Ovary (tissue), 9 donors: ENCODE measurements around the gene RARA. TPM values are rescaled to one million over a fixed set of nuclear protein-coding genes. Genes with fewer than 3 reads are reported as not detected.

Source experiments
- DNase-seq, 5 donors: peaks; one replicate each; pipeline ENCODE4 v3.0.0-alpha.2; 2019 to 2020
- H3K27ac ChIP-seq, 2 donors: fragments of 200-600 bp; one replicate each; pipeline versions ENCODE4 v1.5.1 to v1.8.0; 2019 to 2022
- H3K27me3 ChIP-seq: fragments of 200-600 bp; one replicate; pipeline ENCODE4 v1.8.0; 2022
- H3K36me3 ChIP-seq: fragments of 200-600 bp; sonication (generic); one replicate; pipeline ENCODE4 v1.5.1; 2019
- H3K4me1 ChIP-seq: one replicate; pipeline ENCODE4 v1.8.1; 2013; ENCODE audit warnings: mild to moderate bottlenecking, moderate library complexity; ENCODE audit not compliant: insufficient read depth
- H3K4me3 ChIP-seq: fragments of 200-600 bp; sonication (generic); one replicate; pipeline ENCODE4 v1.5.1; 2017
- H3K9me3 ChIP-seq, 2 donors: fragments of 200-600 bp in 1 of 2; sonication (generic) in 1 of 2; one replicate each; pipeline versions ENCODE4 v1.5.1 to v1.8.1; 2013 to 2019; ENCODE audit warnings: mild to moderate bottlenecking in 1 of 2, moderate library complexity in 1 of 2
- CTCF ChIP-seq, 3 donors: fragments of 450-650 bp in 2 of 3; fragments of 200-600 bp in 1 of 3; IDR thresholded peaks; one replicate each; pipeline versions ENCODE4 v1.5.1 to v1.8.0; 2016 to 2022; ENCODE audit warnings: antibody characterized with exemption in 3 of 3, mild to moderate bottlenecking in 1 of 3
- EP300 ChIP-seq: sonication (generic); formaldehyde crosslinking; IDR thresholded peaks from one replicate; pipeline ENCODE4 v1.6.1; 2017; ENCODE audit warnings: antibody characterized with exemption
- POLR2A ChIP-seq: fragments of 450-650 bp; IDR thresholded peaks from one replicate; pipeline ENCODE4 v1.6.1; 2017; ENCODE audit warnings: antibody characterized with exemption, mild to moderate bottlenecking, moderate library complexity
- WGBS, 3 donors: extraction: QIAGEN DNeasy Blood & Tissue Kit in 1 of 3; methylation state at CpG; one replicate each; pipeline versions ENCODE4 v1.1.5 to v1.1.7; 2013 to 2017; 5-methylcytosine and 5-hydroxymethylcytosine counted together
- intact Hi-C, 4 donors: fragments of 100-400 bp; cut with DNase I; formaldehyde crosslinking; loops; one replicate each; pipeline versions ENCODE4 v1.11.0 to v1.15.1; 2022 to 2023
- polyA plus RNA-seq, 2 donors: library from polyadenylated mRNA; stranded (reverse); fragments of 200-250 nt in 1 of 2; fragments of 350-450 nt in 1 of 2; fragmentation: Illumina TruSeq in 1 of 2; extraction: RNeasy Lipid Tissue Mini Kit (QIAGEN cat#74804) in 1 of 2; gene quantifications; one replicate each; pipeline ENCODE4 v1.2.3, GENCODE V29; 2013 to 2014
- total RNA-seq, 7 donors: library from RNA; depleted of rRNA in 2 of 7; stranded (reverse); fragments of >200 nt in 2 of 7; fragmentation: NEBNext Ultra II Directional in 3 of 7; extraction: Animal tissue kit (Norgen Biotek cat#: 25700) in 3 of 7; gene quantifications; one replicate each; pipeline versions ENCODE4 v1.1.0 to v1.2.4, GENCODE V29; 2016 to 2023
- donor health status: DM: no; HTN: no; CAD: no; lungs with moderate emphysema.
- donor health status: DM: no; HTN: no; CAD: no.
- donor health status: Bipolar disorder and iron deficiency.
- donor health status: DM: yes; HTN: yes; CAD: no.
- donor health status: DM: no; HTN: no; CAD: no.
- donor health status: DM: yes; HTN: yes; CAD: no.

Gene RARA
- total and polyA plus RNA-seq, 9 donors = 19.8 to 100 (median 61.9) TPM

DNA sequence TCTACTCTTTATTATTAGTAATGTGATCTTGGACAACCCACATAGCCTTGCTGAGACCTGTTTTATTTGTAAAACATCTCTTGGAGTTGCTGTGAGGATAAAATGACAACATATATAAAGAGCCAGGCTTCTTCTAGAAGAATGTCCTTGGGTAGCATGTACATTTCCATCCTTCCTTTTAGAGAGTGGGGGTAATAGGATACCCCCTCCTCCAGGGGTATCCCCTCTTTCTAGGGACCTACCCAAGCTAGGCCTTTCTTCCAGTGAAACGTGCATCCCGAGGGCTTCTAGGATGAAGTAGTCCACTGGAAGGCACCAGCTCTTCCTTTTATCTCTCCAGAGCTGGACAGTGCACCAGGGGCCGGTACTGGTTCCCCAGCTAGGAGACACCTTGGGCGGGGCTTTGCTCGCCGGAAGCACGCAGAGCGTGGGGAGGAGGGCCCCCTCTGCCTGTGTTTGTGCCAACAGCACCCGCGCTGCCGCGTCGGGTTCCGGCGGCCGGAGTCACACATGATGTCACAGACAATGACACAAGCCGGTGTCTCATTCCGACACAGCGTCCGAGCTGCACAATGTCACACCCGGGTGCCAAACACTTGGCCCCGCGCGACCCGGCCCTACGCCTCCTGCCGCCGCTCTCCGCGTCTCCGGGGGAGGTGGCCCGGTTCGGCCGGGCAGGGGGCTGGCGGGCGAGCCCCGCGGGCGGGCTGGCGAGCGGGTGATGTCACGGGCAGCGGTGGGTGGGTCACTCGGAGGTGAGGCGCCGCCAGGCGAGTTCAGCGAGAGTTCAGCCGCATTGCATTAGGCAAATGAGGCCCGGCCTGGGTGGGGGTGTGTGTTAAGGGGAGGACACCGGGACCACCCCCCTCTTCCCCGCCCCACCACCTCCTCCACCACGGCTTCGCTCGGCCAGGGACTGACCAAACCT, 32.2 kb downstream of the RARA start:
- TF ChIP-seq EP300 (peak; percentile 61), CTCF (IDR thresholded peaks at IDR 0.05) (peak in 1 of 3 donors; percentile 23), POLR2A (peak; percentile 64)
- Histone ChIP-seq H3K27me3 (no peaks in the 10 kb centered on the region), H3K9me3 (no peaks in the 10 kb centered on the region), H3K4me1 (peaks cover 16% of the 10 kb centered on the region), H3K4me3 (peak overlapping the region; percentile 68), H3K27ac (peak overlapping the region; percentile 84 to 95), H3K36me3 (no peaks in the 10 kb centered on the region)
- intact Hi-C loops = no loop called here
- 0 to 3% (median 0%) methylated on average over 26 to 55 of the region's 55 CpGs for WGBS, 3 donors
- DNase-seq = peak; percentile 87 to 92 (median 87)

DNA sequence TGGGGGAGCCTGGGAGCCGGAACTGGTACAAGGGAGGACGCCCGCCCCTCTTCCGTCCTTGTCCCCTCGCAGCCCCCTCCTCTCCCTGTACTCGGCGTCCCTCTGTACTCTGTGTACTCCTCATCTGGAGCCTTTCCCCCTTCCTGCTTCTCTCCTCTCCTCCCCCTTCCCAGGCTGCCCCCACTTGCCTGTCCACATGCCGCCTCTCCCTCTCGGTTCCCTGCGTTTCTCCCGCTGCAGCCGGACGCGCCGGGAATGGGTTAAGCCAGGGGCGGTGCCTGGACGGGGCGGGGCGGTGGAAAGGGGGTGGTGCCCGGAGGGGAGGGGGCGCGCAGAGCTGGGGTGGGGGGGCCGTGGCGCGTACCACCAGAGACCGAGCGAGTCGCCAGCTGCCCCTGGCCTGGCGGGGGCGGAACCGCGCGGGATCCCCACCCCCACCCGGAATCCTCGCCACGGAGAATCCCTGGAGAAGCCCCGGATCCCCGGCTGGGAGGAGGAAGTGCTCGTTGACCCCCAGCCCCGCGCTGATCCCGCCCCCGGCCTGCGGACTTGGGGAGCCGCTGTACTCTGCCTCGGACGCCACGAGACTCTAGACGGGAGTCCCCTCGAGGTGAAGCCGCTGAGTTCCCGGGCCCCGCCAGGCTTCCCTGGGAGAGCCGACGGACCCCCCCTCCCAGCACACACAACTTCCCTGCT, 33.0 kb downstream of the RARA start:
- intact Hi-C loops = no loop called here
- Histone ChIP-seq H3K9me3 (no peaks in the 10 kb centered on the region), H3K36me3 (no peaks in the 10 kb centered on the region), H3K27me3 (no peaks in the 10 kb centered on the region), H3K4me3 (peak overlapping the region; percentile 68), H3K4me1 (peaks cover 22% of the 10 kb centered on the region), H3K27ac (peak overlapping the region; percentile 84 to 95)
- TF ChIP-seq POLR2A (peak; percentile 52), EP300 (no peak)
- DNase-seq = peak; percentile 84 to 90 (median 88)
- WGBS, 3 donors = 0 to 1% (median 1%) methylated on average over 24 to 55 of the region's 55 CpGs

DNA sequence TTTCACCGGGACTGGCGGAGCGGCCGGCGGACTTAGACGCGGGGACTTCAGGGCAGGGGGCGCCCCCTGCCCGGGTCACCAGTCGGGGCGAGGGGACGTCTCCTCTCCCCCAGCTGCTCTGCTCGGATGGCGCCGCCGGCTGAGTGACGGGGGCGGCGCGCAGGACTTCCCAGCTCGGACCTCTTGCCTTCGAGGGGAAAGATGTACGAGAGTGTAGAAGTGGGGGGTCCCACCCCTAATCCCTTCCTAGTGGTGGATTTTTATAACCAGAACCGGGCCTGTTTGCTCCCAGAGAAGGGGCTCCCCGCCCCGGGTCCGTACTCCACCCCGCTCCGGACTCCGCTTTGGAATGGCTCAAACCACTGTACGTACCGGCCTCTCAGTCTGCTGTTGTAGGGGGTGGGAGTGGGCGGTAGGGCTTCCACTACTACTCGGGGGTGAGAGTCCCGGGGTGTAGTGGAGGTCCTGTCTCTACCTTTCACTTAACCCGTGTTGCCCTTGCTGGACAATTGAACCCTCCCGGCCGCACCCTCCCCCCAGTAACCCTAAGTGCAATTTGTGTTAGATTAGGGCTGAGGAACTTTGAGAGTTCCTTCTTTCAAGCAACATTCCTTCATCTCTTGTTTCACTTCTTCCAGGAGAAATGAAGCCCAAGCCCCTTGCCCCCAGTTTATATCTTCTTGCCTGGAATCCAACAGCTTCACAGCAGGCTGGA, 33.7 kb downstream of the RARA start:
- Histone ChIP-seq H3K36me3 (no peaks in the 10 kb centered on the region), H3K4me1 (peaks cover 26% of the 10 kb centered on the region), H3K9me3 (no peaks in the 10 kb centered on the region), H3K27ac (peak overlapping the region; percentile 84 to 95), H3K4me3 (peak overlapping the region; percentile 68), H3K27me3 (no peaks in the 10 kb centered on the region)
- TF ChIP-seq CTCF (IDR thresholded peaks at IDR 0.05) (no peak), EP300 (no peak), POLR2A (no peak)
- 1 to 2% (median 1%) methylated on average over 37 to 38 of the region's 38 CpGs for WGBS, 3 donors
- peak in 2 of 5 donors; percentile 43 to 55 for DNase-seq
- intact Hi-C loops = no loop called here

DNA sequence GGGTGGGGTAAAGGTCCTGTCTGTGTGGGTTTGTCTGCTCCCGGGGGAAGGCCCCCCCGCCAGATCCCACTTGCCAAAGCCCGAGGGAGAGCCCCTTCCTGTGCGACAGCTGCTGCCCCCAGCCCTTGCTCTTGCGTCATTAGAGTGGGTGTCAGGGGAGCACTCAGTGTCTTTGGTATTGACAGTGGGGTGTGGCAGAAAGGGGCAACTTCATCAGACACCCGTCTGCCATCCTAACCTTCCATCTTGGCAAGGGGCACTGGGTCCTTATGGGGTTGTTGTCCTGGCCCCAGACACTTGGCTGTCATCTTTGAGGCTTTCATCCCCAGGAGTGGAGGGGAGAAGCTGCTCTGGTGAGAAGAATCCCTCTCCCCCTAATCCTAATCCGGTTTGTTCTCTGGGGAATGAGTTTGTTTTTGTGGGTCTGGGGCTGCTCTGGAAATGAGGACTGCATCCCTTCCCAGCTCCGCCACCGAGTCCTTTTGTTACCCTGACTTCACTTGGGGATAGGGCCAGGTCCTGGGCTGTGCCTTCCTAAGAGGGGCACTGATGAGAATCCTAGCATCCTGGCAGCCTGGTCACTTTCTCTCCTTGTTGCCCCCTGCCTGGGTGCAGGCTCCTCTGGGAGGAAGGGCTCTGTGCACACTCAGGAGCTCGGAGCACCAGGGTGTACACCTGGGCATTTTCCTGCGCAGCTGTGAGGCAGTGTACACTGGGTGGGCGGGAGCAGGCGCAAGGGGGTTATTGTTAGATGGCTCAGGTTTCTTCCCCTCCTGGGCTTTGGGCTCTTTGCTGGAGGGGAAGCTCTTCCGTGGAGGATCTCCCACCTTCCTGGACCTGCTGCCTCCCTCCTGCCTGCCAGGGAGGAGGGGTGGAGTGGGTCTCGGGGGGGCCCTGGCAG, 34.5 kb downstream of the RARA start:
- peaks cover 33% of the 10 kb centered on the region for H3K4me1 ChIP-seq
- WGBS, 3 donors = 12 to 19% (median 16%) methylated on average over 15 of the region's 15 CpGs
- intact Hi-C loops = no loop called here
- no peaks in the 10 kb centered on the region for H3K36me3 ChIP-seq
- H3K9me3 ChIP-seq = no peaks in the 10 kb centered on the region
- H3K4me3 ChIP-seq = peak overlapping the region; percentile 68
- no peaks in the 10 kb centered on the region for H3K27me3 ChIP-seq
- peak in 3 of 5 donors; percentile 58 to 65 (median 63) for DNase-seq
- TF ChIP-seq POLR2A (no peak), EP300 (no peak), CTCF (IDR thresholded peaks at IDR 0.05) (no peak)
- H3K27ac ChIP-seq = peak overlapping the region; percentile 67 to 84
